ENCODE measurements around the gene CHD1.
A peak's percentile ranks its signal among the peaks of the same experiment; 100 is the strongest.

DNA sequence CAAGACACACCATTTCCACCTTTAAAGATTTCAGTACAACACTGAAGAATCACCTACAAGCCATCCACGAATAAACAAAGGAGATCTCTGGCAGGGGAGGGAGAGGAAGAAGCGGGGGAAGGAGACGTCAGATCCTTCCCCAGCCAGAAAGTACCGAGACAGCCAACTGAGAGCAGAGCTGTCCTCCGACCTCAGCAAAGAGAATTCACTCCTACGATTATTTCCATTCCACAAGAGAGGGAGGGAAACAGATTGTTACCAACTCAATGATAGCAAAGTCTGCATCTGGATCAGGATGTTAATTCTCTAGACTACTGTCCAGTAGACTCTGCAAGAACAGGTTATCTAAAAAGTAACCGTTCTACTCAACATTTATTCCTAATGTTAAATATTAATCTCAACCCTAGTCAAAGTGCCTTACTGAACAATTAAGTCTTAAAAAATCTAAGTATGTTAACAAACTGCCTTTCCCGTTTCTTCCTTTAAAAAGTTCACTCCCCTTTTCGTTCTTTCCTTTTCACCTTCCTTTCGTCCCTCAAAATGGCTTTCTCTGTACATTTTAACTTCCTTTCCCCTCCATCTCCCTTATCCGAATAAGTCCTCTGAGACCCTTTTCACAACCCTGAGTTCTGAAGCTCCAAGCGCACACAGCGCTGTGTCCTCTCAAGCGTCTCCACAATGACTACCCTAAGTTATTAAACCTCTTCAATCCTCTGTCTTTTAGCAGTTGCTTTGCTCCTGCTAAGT, 1.4 kb downstream of the CHD1 start:
- TF ChIP-seq, protein P1, sequence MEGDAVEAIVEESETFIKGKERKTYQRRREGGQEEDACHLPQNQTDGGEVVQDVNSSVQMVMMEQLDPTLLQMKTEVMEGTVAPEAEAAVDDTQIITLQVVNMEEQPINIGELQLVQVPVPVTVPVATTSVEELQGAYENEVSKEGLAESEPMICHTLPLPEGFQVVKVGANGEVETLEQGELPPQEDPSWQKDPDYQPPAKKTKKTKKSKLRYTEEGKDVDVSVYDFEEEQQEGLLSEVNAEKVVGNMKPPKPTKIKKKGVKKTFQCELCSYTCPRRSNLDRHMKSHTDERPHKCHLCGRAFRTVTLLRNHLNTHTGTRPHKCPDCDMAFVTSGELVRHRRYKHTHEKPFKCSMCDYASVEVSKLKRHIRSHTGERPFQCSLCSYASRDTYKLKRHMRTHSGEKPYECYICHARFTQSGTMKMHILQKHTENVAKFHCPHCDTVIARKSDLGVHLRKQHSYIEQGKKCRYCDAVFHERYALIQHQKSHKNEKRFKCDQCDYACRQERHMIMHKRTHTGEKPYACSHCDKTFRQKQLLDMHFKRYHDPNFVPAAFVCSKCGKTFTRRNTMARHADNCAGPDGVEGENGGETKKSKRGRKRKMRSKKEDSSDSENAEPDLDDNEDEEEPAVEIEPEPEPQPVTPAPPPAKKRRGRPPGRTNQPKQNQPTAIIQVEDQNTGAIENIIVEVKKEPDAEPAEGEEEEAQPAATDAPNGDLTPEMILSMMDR (IDR thresholded peaks at IDR 0.05): no peak
- TF ChIP-seq POLR2A (IDR thresholded peaks at IDR 0.05): peak in 2 of 4 donors; percentile 72 to 79

Measured in upper lobe of left lung (tissue), 4 donors.